Stimulated activated CD4-positive, alpha-beta T cell treated with anti-CD3 and anti-CD28 coated beads, TNF-alpha, amount 100 ng/mL, for 24 hours (primary cell): ENCODE data around the gene MEP1A.

Experiments used
- DNase-seq, 3 experiments: peaks; one replicate each; pipeline ENCODE4 v3.0.0-alpha.2; 2020; ENCODE audit warnings: low read depth in 3 of 3

Gene MEP1A

GRCh38 chr6:46776070-46776712 lies 17.0 kb upstream of the MEP1A start:
- no peak for DNase-seq

GRCh38 chr6:46777476-46778346 lies 15.5 kb upstream of the MEP1A start:
- DNase-seq, result no peak

GRCh38 chr6:46781478-46782378 lies 11.5 kb upstream of the MEP1A start:
- peak in 1 of 3 experiments; percentile 3 for DNase-seq

- DNase-seq, result no peak
Measured at GRCh38 chr6:46784535-46784934, 8.7 kb upstream of the MEP1A start.

GRCh38 chr6:46787871-46788540 lies 5.2 kb upstream of the MEP1A start:
- no peak for DNase-seq

- DNase-seq, result no peak
Measured at GRCh38 chr6:46788791-46789190, 4.4 kb upstream of the MEP1A start.

- DNase-seq, result no peak
Measured at GRCh38 chr6:46789434-46790354, 3.5 kb upstream of the MEP1A start.

- no peak for DNase-seq
Measured at GRCh38 chr6:46790355-46790874, 2.8 kb upstream of the MEP1A start.

GRCh38 chr6:46792635-46793034 lies 554 bp upstream of the MEP1A start:
- DNase-seq, result no peak

- DNase-seq, result no peak
Measured at GRCh38 chr6:46794068-46794467, 879 bp downstream of the MEP1A start.

- no peak for DNase-seq
Measured at GRCh38 chr6:46795816-46796215, 2.6 kb downstream of the MEP1A start.

GRCh38 chr6:46796848-46797580 lies 3.8 kb downstream of the MEP1A start:
- DNase-seq, result no peak

GRCh38 chr6:46799657-46800056 lies 6.5 kb downstream of the MEP1A start:
- DNase-seq, result no peak

- DNase-seq, result no peak
Measured at GRCh38 chr6:46808806-46809205, 15.6 kb downstream of the MEP1A start.

GRCh38 chr6:46815130-46815529 lies 21.9 kb downstream of the MEP1A start:
- DNase-seq, result no peak

GRCh38 chr6:46816626-46817025 lies 23.4 kb downstream of the MEP1A start:
- no peak for DNase-seq

- no peak for DNase-seq
Measured at GRCh38 chr6:46819561-46819960, 26.4 kb downstream of the MEP1A start.

GRCh38 chr6:46821458-46821881 lies 28.3 kb downstream of the MEP1A start:
- no peak for DNase-seq

- no peak for DNase-seq
Measured at GRCh38 chr6:46828939-46829338, 35.8 kb downstream of the MEP1A start.

- DNase-seq, result no peak
Measured at GRCh38 chr6:46832816-46833215, 39.6 kb downstream of the MEP1A start.
